T-helper 17 cell (primary cell): Measurements from ENCODE around the gene TKT. TPM values are rescaled to one million over a fixed set of nuclear protein-coding genes. Genes with fewer than 3 reads are reported as not detected.

ENCODE experiments used
- ATAC-seq: fragments of 150-1000 bp; cut with Tn5 transposase; 2 replicates; pipeline ENCODE4 v1.10.0; 2021; ENCODE audit warnings: mild to moderate bottlenecking, moderate library complexity
- DNase-seq, 3 donors: peaks; one replicate each; pipeline versions ENCODE4 v3.0.0 to v3.0.0-alpha.2; 2020 to 2021
- H3K9me3 ChIP-seq: one replicate; pipeline ENCODE4 v1.7.0; 2013; ENCODE audit warnings: low read length, mild to moderate bottlenecking; ENCODE audit not compliant: control insufficient read depth, poor library complexity, severe bottlenecking
- H3K27ac Mint-ChIP-seq: one replicate; pipeline ENCODE4 v1.8.0; 2022; ENCODE audit warnings: mild to moderate bottlenecking, moderate library complexity, mixed read lengths
- H3K27me3 Mint-ChIP-seq: one replicate; pipeline ENCODE4 v1.8.0; 2022; ENCODE audit warnings: mixed read lengths
- H3K36me3 Mint-ChIP-seq: one replicate; pipeline ENCODE4 v1.8.0; 2022; ENCODE audit warnings: low read depth, mixed read lengths
- H3K4me1 Mint-ChIP-seq: one replicate; pipeline ENCODE4 v1.8.0; 2022; ENCODE audit warnings: mild to moderate bottlenecking, mixed read lengths
- H3K4me3 Mint-ChIP-seq: one replicate; pipeline ENCODE4 v1.8.0; 2022; ENCODE audit warnings: mild to moderate bottlenecking, moderate library complexity, mixed read lengths
- total RNA-seq, 4 donors: library from RNA in 2 of 4; stranded (reverse) in 2 of 4; gene quantifications; one replicate each; pipeline ENCODE4 v1.2.3 and lab custom pipeline; 2022 to 2026

The TKT gene
- total RNA-seq, 2 donors from 2014 or later = 105 to 109 TPM

- Mint-ChIP-seq H3K4me1 (peaks cover 10% of the 10 kb centered on the region), H3K36me3 (no peaks in the 10 kb centered on the region), H3K27ac (peak overlapping the region; percentile 67), H3K27me3 (no peaks in the 10 kb centered on the region), H3K4me3 (no peak overlapping the region)
- ATAC-seq (no peak), DNase-seq (no peak)
- no peaks in the 10 kb centered on the region for H3K9me3 ChIP-seq
Measured at GRCh38 chr3:53243165-53243564, 12.7 kb downstream of the TKT start.

GRCh38 chr3:53242642-53243041, 13.2 kb downstream of the TKT start:
- H3K27ac Mint-ChIP-seq = no peak overlapping the region
- no peaks in the 10 kb centered on the region for H3K27me3 Mint-ChIP-seq
- no peaks in the 10 kb centered on the region for H3K9me3 ChIP-seq
- no peak for ATAC-seq
- H3K36me3 Mint-ChIP-seq = no peaks in the 10 kb centered on the region
- peaks cover 4% of the 10 kb centered on the region for H3K4me1 Mint-ChIP-seq
- no peak overlapping the region for H3K4me3 Mint-ChIP-seq
- DNase-seq = no peak

- ATAC-seq = no peak
- no peak overlapping the region for H3K27ac Mint-ChIP-seq
- no peak overlapping the region for H3K4me3 Mint-ChIP-seq
Measured at GRCh38 chr3:53242155-53242554, 13.7 kb downstream of the TKT start.

GRCh38 chr3:53240989-53241972, 14.5 kb downstream of the TKT start:
- peaks cover 3% of the 10 kb centered on the region for H3K4me1 Mint-ChIP-seq
- peak overlapping the region; percentile 19 for H3K27ac Mint-ChIP-seq
- no peak for ATAC-seq
- H3K9me3 ChIP-seq = no peaks in the 10 kb centered on the region
- H3K36me3 Mint-ChIP-seq = peaks cover 2% of the 10 kb centered on the region
- no peak for DNase-seq
- H3K4me3 Mint-ChIP-seq = no peak overlapping the region
- no peaks in the 10 kb centered on the region for H3K27me3 Mint-ChIP-seq

More at GRCh38 chr3:53242155-53242554, 13.7 kb downstream of the TKT start:
- H3K9me3 ChIP-seq = no peaks in the 10 kb centered on the region
- H3K4me1 Mint-ChIP-seq = peaks cover 3% of the 10 kb centered on the region
- no peaks in the 10 kb centered on the region for H3K36me3 Mint-ChIP-seq
- no peak for DNase-seq
- no peaks in the 10 kb centered on the region for H3K27me3 Mint-ChIP-seq

GRCh38 chr3:53239800-53240199, 16.0 kb downstream of the TKT start:
- H3K9me3 ChIP-seq = no peaks in the 10 kb centered on the region
- H3K27me3 Mint-ChIP-seq = no peaks in the 10 kb centered on the region
- peaks cover 3% of the 10 kb centered on the region for H3K4me1 Mint-ChIP-seq
- H3K4me3 Mint-ChIP-seq = no peak overlapping the region
- H3K36me3 Mint-ChIP-seq = peaks cover 4% of the 10 kb centered on the region
- H3K27ac Mint-ChIP-seq = peak overlapping the region; percentile 69
- ATAC-seq (no peak), DNase-seq (no peak)

- ATAC-seq = no peak
- Mint-ChIP-seq H3K27ac (peak overlapping the region; percentile 74), H3K27me3 (no peaks in the 10 kb centered on the region), H3K4me1 (peaks cover 2% of the 10 kb centered on the region), H3K4me3 (no peak overlapping the region), H3K36me3 (peaks cover 4% of the 10 kb centered on the region)
- no peaks in the 10 kb centered on the region for H3K9me3 ChIP-seq
- no peak for DNase-seq
Measured at GRCh38 chr3:53238886-53239285, 16.9 kb downstream of the TKT start.

GRCh38 chr3:53238051-53238850, 17.6 kb downstream of the TKT start:
- no peak overlapping the region for H3K4me3 Mint-ChIP-seq
- DNase-seq (no peak), ATAC-seq (no peak)
- H3K27ac Mint-ChIP-seq = peak overlapping the region; percentile 74
- no peaks in the 10 kb centered on the region for H3K27me3 Mint-ChIP-seq
- no peaks in the 10 kb centered on the region for H3K9me3 ChIP-seq
- peaks cover 4% of the 10 kb centered on the region for H3K36me3 Mint-ChIP-seq
- H3K4me1 Mint-ChIP-seq = no peaks in the 10 kb centered on the region

- no peaks in the 10 kb centered on the region for H3K4me1 Mint-ChIP-seq
- H3K27me3 Mint-ChIP-seq = no peaks in the 10 kb centered on the region
- H3K27ac Mint-ChIP-seq = no peak overlapping the region
- H3K9me3 ChIP-seq = no peaks in the 10 kb centered on the region
- DNase-seq (no peak), ATAC-seq (no peak)
- no peak overlapping the region for H3K4me3 Mint-ChIP-seq
- peaks cover 4% of the 10 kb centered on the region for H3K36me3 Mint-ChIP-seq
Measured at GRCh38 chr3:53236112-53236841, 19.5 kb downstream of the TKT start.

GRCh38 chr3:53235545-53235944, 20.3 kb downstream of the TKT start:
- no peak for ATAC-seq
- Mint-ChIP-seq H3K4me1 (no peaks in the 10 kb centered on the region), H3K4me3 (no peak overlapping the region), H3K27ac (peak overlapping the region; percentile 45), H3K27me3 (no peaks in the 10 kb centered on the region), H3K36me3 (peaks cover 4% of the 10 kb centered on the region)
- DNase-seq = no peak
- H3K9me3 ChIP-seq = no peaks in the 10 kb centered on the region

GRCh38 chr3:53234841-53235232, 21.0 kb downstream of the TKT start:
- no peaks in the 10 kb centered on the region for H3K4me1 Mint-ChIP-seq
- no peaks in the 10 kb centered on the region for H3K27me3 Mint-ChIP-seq
- no peaks in the 10 kb centered on the region for H3K9me3 ChIP-seq
- H3K4me3 Mint-ChIP-seq = no peak overlapping the region
- DNase-seq = no peak
- peak overlapping the region; percentile 45 for H3K27ac Mint-ChIP-seq
- ATAC-seq = no peak
- H3K36me3 Mint-ChIP-seq = peaks cover 4% of the 10 kb centered on the region

GRCh38 chr3:53234130-53234840, 21.5 kb downstream of the TKT start:
- Mint-ChIP-seq H3K4me3 (no peak overlapping the region), H3K36me3 (peaks cover 4% of the 10 kb centered on the region), H3K27ac (no peak overlapping the region), H3K4me1 (no peaks in the 10 kb centered on the region), H3K27me3 (no peaks in the 10 kb centered on the region)
- ATAC-seq = no peak
- H3K9me3 ChIP-seq = no peaks in the 10 kb centered on the region
- DNase-seq = no peak

GRCh38 chr3:53232641-53233377, 23.0 kb downstream of the TKT start:
- ATAC-seq (no peak), DNase-seq (no peak)
- Mint-ChIP-seq H3K27ac (no peak overlapping the region), H3K4me1 (no peaks in the 10 kb centered on the region), H3K4me3 (no peak overlapping the region), H3K36me3 (peaks cover 4% of the 10 kb centered on the region), H3K27me3 (no peaks in the 10 kb centered on the region)
- H3K9me3 ChIP-seq = no peaks in the 10 kb centered on the region
